HG02981 (cell line): ENCODE results near the gene MGAT4C.
A peak's percentile ranks its signal among the peaks of the same experiment; 100 is the strongest.
"Not testable (repeated sequence)": the region's sequence is repeated elsewhere in the genome, so short reads cannot be mapped to it uniquely, and the experiment has no call there.

Source experiments
- ATAC-seq: cut with Tn5 transposase; IDR thresholded peaks from one replicate; pipeline ENCODE4 v1.9.1; 2021; ENCODE audit warnings: mild to moderate bottlenecking, moderate library complexity; ENCODE audit not compliant: unreplicated experiment

MGAT4C gene

DNA sequence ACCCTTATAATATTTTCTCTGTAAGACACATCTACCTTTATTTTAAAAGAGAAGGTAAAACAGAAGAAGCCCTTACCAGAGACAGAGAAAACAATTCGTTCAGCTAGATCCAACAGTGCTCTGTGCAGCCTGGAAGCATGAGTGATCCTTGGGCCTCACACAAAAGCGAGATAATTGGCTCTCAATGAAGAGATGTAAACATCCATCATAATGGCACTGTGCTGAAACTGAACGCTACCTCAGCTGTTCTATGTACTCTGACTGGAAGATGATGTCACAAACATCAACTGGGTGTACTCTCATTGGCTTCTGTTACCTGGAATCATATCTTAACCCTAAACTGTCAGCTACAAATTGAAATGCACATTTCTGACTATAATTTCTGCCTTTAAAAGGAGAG, at the start of gene MGAT4C:
MGAT4C (minus strand) TSS at position 229 of the 400 bp plus-strand sequence.
- ATAC-seq, result no peak

GRCh38 chr12:86296396-86296795, 40.2 kb upstream of the MGAT4C start:
- not testable (repeated sequence) for ATAC-seq

GRCh38 chr12:86293682-86294240, 37.6 kb upstream of the MGAT4C start:
- ATAC-seq, result no peak

DNA sequence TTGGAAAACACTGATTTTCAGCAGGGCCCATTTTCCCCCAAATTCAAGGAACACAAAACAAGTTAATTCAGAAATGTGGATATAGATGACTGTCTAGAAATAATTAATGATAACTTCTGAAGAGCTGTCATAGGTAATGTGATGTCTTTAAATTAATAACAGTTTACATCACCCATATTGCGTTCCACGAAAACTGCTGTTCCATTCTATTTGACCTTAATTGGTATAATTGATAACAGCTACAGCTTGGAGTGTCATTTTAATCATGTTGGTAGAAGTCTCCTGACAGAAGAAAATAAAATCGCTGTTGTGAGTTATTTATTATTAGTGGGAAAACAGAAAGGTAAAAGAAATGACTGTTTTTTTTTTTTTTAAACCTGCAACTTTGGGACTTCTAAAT, 36.3 kb upstream of the MGAT4C start:
- no peak for ATAC-seq

DNA sequence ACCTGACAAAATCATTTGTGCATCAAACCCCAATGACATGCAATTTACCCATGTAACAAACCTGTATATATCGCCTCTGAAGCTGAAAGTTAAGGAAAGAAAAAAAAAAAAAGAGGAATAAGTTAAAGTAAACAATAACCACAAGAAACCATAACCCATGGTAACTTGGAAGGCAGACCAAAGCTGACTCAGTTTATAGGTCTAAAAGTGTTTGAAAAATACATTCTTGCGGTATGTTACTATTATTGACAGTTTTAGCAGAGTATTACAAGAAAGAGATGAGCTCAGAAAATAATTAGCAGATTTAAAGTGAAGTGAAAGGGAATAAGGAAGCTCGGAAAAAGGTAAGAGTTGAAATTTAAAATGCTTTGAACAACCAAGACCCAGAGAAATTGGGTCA, 34.4 kb upstream of the MGAT4C start:
- no peak for ATAC-seq

GRCh38 chr12:86286119-86286518, 29.9 kb upstream of the MGAT4C start:
- ATAC-seq, result no peak

GRCh38 chr12:86283620-86284019, 27.4 kb upstream of the MGAT4C start:
- no peak for ATAC-seq

GRCh38 chr12:86275356-86275755, 19.2 kb upstream of the MGAT4C start:
- ATAC-seq, result no peak

DNA sequence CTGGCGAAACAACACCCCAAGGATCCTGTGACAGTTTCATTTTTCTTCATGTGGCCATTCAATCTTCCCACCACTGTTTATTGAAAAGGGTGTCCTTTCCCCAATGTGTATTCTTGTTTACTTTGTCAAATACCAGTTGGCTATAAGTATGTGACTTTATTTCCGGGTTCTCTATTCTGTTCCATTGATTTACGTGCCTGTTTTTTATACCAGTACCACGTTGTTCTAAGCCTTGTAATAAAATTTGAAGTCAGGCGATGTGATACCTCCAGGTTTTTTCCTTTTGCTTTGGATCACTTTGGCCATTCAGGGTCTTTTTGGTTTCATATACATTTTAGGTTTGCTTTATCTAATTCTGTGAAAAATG, 9.1 kb upstream of the MGAT4C start:
- ATAC-seq, result no peak

- ATAC-seq, result no peak
These were observed 8.5 kb upstream of the MGAT4C start for GRCh38 chr12:86264451-86265328.

DNA sequence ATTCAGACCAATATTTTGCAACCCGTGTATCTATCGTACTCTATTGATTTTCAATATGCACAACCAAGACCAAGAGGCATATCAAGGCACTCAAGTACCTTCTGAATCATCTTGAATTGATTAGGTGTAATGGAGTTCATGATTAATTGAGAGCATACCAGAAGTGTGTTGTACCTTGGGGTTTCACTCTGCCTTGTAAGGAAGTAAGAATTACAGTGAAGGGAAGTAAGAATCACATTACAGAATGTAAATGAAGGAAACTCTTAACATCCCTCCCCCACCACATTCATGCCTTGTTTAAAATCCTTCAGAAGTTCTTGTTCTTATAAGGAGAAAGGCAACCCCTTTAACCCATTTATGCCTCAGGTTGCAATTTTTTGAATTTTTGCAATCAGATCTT, 5.4 kb upstream of the MGAT4C start:
- no peak for ATAC-seq

DNA sequence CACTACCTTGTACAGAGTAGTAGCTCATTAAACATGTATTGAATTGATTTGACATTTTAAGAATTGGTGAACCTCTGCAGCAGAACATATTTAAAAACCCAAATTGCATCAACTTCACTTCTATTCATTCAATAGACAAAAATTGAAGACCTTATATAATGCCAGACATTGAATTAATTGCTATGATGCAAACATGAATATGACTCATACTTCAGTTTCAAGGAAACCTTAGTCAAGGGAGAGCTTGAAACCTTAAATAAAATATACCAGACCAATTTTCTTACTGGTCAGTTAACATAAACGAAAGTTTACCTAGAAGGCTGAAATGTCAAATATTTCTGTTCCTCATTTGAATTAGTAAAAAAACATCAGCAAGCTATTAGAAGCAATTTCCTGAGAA, 5.0 kb upstream of the MGAT4C start:
- ATAC-seq, result no peak

- ATAC-seq, result no peak
These were observed 4.0 kb upstream of the MGAT4C start for GRCh38 chr12:86260183-86260582.

DNA sequence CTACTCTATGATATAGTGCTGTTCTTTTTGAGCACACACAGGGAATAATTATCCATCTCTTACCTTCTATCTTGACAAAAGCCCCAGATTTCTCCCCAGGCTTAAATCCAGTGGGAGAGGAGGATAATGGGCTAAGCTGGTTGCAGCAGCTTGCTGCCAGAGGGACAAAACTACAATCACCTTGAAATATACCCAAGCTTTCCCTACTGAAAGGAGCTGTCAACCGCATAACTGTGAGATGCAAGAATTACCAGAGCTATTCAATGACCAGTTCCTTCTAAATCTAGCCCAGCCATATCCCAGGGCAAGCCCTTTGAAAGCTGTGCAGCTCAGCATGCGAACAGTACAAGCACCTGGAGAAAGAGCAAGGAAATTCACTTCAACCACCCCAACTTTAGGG, 943 bp upstream of the MGAT4C start:
- ATAC-seq, result no peak

GRCh38 chr12:86254399-86255107, 1.6 kb downstream of the MGAT4C start:
- no peak for ATAC-seq

- peak; percentile 62 for ATAC-seq
These were observed 6.3 kb downstream of the MGAT4C start for GRCh38 chr12:86249851-86250250.

GRCh38 chr12:86249276-86249675, 6.9 kb downstream of the MGAT4C start:
- ATAC-seq, result no peak

- no peak for ATAC-seq
These were observed 8.3 kb downstream of the MGAT4C start for GRCh38 chr12:86247871-86248270.

GRCh38 chr12:86241600-86241999, 14.6 kb downstream of the MGAT4C start:
- ATAC-seq, result no peak

DNA sequence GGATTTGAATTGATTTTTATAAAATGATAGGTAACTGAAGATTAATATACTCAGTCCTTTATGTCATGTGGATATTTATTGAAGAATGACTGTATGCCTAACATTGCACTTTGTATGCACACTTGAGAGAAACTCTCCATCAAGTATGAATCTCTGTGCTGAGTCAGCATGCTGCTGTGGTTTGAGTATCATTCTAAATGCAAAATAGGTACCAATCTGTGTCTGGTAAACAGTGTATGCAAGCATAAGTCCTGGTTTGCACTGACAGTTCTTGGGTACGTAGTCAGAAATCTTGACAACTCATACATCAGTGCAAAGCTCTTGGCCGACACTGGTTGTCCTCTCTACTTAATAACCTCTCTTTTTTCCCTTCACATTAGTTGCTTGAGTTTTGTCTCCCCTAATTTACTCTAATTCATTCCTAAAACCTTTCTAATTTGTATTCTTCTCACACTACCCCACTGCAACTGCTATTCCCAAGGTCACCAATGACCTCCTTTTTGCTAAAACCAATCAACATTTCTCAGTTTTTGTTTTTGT, 21.8 kb downstream of the MGAT4C start:
- no peak for ATAC-seq

- ATAC-seq, result no peak
These were observed 23.1 kb downstream of the MGAT4C start for GRCh38 chr12:86233126-86233525.
